Measurements from ENCODE around the gene ATP9B. TPM values are rescaled to one million over a fixed set of nuclear protein-coding genes. Genes with fewer than 3 reads are reported as not detected.
"Not testable (repeated sequence)": the region's sequence is repeated elsewhere in the genome, so short reads cannot be mapped to it uniquely, and the experiment has no call there.

The ATP9B gene
- polyA plus RNA-seq, 3 donors, result 7.2 to 20.3 (median 14.0) TPM

DNA sequence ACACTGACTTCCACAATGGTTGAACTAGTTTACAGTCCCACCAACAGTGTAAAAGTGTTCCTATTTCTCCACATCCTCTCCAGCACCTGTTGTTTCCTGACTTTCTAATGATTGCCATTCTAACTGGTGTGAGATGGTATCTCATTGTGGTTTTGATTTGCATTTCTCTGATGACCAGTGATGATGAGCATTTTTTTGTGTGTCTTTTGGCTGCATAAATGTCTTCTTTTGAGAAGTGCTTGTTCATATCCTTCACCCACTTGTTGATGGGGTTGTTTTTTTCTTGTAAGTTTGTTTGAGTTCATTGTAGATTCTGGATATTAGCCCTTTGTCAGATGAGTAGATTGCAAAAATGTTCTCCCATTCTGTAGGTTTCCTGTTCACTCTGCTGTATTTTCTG lies 202.6 kb downstream of the ATP9B start:
- H3K4me3 Mint-ChIP-seq; intact Hi-C loops (cut with micrococcal nuclease); H3K9ac ChIP-seq (ENCODE audit: insufficient read depth, low read length, poor library complexity, severe bottlenecking): not testable (repeated sequence)

DNA sequence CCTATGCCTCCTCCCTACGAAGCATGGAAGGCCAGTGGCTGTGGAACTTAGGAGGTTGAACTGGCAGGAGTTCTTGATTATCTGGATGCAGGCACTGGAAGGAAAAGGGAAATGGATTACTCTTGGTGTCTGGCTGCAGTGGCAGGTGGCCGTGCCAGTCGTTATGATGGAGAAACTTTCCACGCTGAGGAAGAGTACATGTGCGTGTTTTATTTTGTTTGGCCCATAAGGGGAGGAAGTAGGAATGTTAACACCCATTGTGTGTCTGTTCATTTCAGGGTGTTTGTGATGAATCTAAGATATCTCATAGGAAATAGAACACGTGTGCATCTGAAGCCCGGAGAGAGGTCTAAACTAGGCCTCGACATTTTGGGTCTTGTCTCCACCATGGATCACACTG lies 203.7 kb downstream of the ATP9B start:
- Histone ChIP-seq H3K4me1 (ENCODE audit: control insufficient read depth in 1 of 2, insufficient read depth in 2 of 2, low read length in 2 of 2) (no peaks in the 10 kb centered on the region), H3K9ac (ENCODE audit: insufficient read depth, low read length, poor library complexity, severe bottlenecking) (no peak overlapping the region), H3K4me2 (replicated peaks; ENCODE audit: extremely low read depth, low read length, poor library complexity, severe bottlenecking) (no peak overlapping the region), H4K20me1 (ENCODE audit: insufficient read depth, low read length) (no peaks in the 10 kb centered on the region), H3K9me3 (replicated peaks in 1 of 2; ENCODE audit: control insufficient read depth in 1 of 2, insufficient read depth in 1 of 2, low read length in 2 of 2) (no peaks in the 10 kb centered on the region), H3K79me2 (ENCODE audit: insufficient read depth, low read length) (no peaks in the 10 kb centered on the region), H3K4me3 (replicated peaks in 1 of 3; ENCODE audit: low read depth in 2 of 3, low read length in 3 of 3) (no peak overlapping the region), H3K36me3 (replicated peaks in 1 of 2; ENCODE audit: control insufficient read depth in 1 of 2, insufficient read depth in 2 of 2, low read length in 2 of 2) (peaks cover 17 to 43% of the 10 kb centered on the region in 2 donors), H2AFZ (ENCODE audit: insufficient read depth, low read depth, low read length, poor library complexity, severe bottlenecking) (no peak overlapping the region), H3K27me3 (ENCODE audit: control insufficient read depth in 2 of 2, insufficient read depth in 2 of 2, low read length in 2 of 2) (no peaks in the 10 kb centered on the region), H3K27ac (ENCODE audit: low read depth in 1 of 2, low read length in 2 of 2) (no peak overlapping the region)
- Mint-ChIP-seq H3K36me3 (peaks cover 37 to 65% of the 10 kb centered on the region in 2 donors), H3K27ac (no peak overlapping the region), H3K4me1 (no peaks in the 10 kb centered on the region), H3K27me3 (ENCODE audit: low read depth in 3 of 3) (no peaks in the 10 kb centered on the region), H3K4me3 (no peak overlapping the region), H3K9me3 (peaks cover 0 to 2% (median 0%) of the 10 kb centered on the region in 7 donors)
- intact Hi-C loops (cut with micrococcal nuclease), result no loop called here
- WGBS (ENCODE audit: insufficient coverage), result 87% methylated on average over 8 of the region's 8 CpGs
- TF ChIP-seq, protein P1, sequence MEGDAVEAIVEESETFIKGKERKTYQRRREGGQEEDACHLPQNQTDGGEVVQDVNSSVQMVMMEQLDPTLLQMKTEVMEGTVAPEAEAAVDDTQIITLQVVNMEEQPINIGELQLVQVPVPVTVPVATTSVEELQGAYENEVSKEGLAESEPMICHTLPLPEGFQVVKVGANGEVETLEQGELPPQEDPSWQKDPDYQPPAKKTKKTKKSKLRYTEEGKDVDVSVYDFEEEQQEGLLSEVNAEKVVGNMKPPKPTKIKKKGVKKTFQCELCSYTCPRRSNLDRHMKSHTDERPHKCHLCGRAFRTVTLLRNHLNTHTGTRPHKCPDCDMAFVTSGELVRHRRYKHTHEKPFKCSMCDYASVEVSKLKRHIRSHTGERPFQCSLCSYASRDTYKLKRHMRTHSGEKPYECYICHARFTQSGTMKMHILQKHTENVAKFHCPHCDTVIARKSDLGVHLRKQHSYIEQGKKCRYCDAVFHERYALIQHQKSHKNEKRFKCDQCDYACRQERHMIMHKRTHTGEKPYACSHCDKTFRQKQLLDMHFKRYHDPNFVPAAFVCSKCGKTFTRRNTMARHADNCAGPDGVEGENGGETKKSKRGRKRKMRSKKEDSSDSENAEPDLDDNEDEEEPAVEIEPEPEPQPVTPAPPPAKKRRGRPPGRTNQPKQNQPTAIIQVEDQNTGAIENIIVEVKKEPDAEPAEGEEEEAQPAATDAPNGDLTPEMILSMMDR (IDR thresholded peaks at IDR 0.05), result no peak
- DNase-seq, result no peak

More for the DNA sequence above, 202.6 kb downstream of the ATP9B start:
- not testable (repeated sequence) for H3K4me2 ChIP-seq (replicated peaks; ENCODE audit: extremely low read depth, low read length, poor library complexity, severe bottlenecking); H3K4me1 Mint-ChIP-seq; H3K27ac ChIP-seq (ENCODE audit: low read depth in 1 of 2, low read length in 2 of 2); H3K27me3 Mint-ChIP-seq (ENCODE audit: low read depth in 3 of 3); H4K20me1 ChIP-seq (ENCODE audit: insufficient read depth, low read length); H3K9me3 Mint-ChIP-seq; H3K4me1 ChIP-seq (ENCODE audit: control insufficient read depth in 1 of 2, insufficient read depth in 2 of 2, low read length in 2 of 2); DNase-seq; H3K4me3 ChIP-seq (replicated peaks in 1 of 3; ENCODE audit: low read depth in 2 of 3, low read length in 3 of 3); H3K79me2 ChIP-seq (ENCODE audit: insufficient read depth, low read length); H3K27me3 ChIP-seq (ENCODE audit: control insufficient read depth in 2 of 2, insufficient read depth in 2 of 2, low read length in 2 of 2); H2AFZ ChIP-seq (ENCODE audit: insufficient read depth, low read depth, low read length, poor library complexity, severe bottlenecking); H3K27ac Mint-ChIP-seq; H3K9me3 ChIP-seq (replicated peaks in 1 of 2; ENCODE audit: control insufficient read depth in 1 of 2, insufficient read depth in 1 of 2, low read length in 2 of 2)
- H3K36me3 ChIP-seq (replicated peaks in 1 of 2; ENCODE audit: control insufficient read depth in 1 of 2, insufficient read depth in 2 of 2, low read length in 2 of 2), result peaks cover 17 to 40% of the 10 kb centered on the region in 2 donors
- peaks cover 33 to 61% of the 10 kb centered on the region in 2 donors for H3K36me3 Mint-ChIP-seq

Data from CD14-positive monocyte (primary cell).